B cell (primary cell): ENCODE data around the gene RPTOR.

ENCODE experiments used
- CTCF ChIP-seq: fragments of 200-600 bp; IDR thresholded peaks from one replicate; pipeline ENCODE4 v1.8.0; 2022; ENCODE audit warnings: antibody characterized with exemption, mild to moderate bottlenecking
- EZH2 ChIP-seq: IDR thresholded peaks from 2 replicates; pipeline ENCODE4 v1.6.1; 2012; ENCODE audit warnings: borderline replicate concordance, low read depth, mild to moderate bottlenecking, moderate library complexity, low read length; ENCODE audit not compliant: insufficient read depth, poor library complexity, severe bottlenecking

- TF ChIP-seq CTCF (no peak), EZH2 (no peak)
Observed at GRCh38 chr17:80996422-80997305, 452.0 kb downstream of the RPTOR start.
